CD14-positive monocyte (primary cell): ENCODE data around the gene PIAS1. TPM values are rescaled to one million over a fixed set of nuclear protein-coding genes. Genes with fewer than 3 reads are reported as not detected.

Source experiments
- DNase-seq, 3 donors: peaks; one replicate each; pipeline ENCODE4 v3.0.0-alpha.2; 2011 to 2022
- H2AFZ ChIP-seq: 2 replicates; pipeline ENCODE4 v1.6.0; 2012; ENCODE audit warnings: mild to moderate bottlenecking, low read depth, low read length, inconsistent platforms; ENCODE audit not compliant: insufficient read depth, poor library complexity, severe bottlenecking
- H3K27ac ChIP-seq, 2 donors: 1 replicate in 1 of 2; 2 replicates in 1 of 2; pipeline ENCODE4 v1.5.1; 2012 to 2013; ENCODE audit warnings: low read length in 2 of 2, control low read depth in 1 of 2, inconsistent platforms in 1 of 2, low read depth in 1 of 2, mild to moderate bottlenecking in 1 of 2
- H3K27me3 ChIP-seq, 2 donors: one replicate each; pipeline versions ENCODE4 v1.6.0 to v1.6.1; 2011 to 2013; ENCODE audit warnings: low read length in 2 of 2; ENCODE audit not compliant: control insufficient read depth in 2 of 2, insufficient read depth in 2 of 2
- H3K36me3 ChIP-seq, 2 donors: replicated peaks in 1 of 2; 1 replicate in 1 of 2; 2 replicates in 1 of 2; pipeline versions ENCODE4 v1.5.1 to v1.6.1; 2012 to 2013; ENCODE audit warnings: low read length in 2 of 2, control low read depth in 1 of 2, inconsistent platforms in 1 of 2, mild to moderate bottlenecking in 1 of 2; ENCODE audit not compliant: insufficient read depth in 2 of 2, control insufficient read depth in 1 of 2
- H3K4me1 ChIP-seq, 2 donors: 1 replicate in 1 of 2; 2 replicates in 1 of 2; pipeline versions ENCODE4 v1.5.1 to v1.6.1; 2012 to 2013; ENCODE audit warnings: low read length in 2 of 2, control low read depth in 1 of 2, inconsistent platforms in 1 of 2, mild to moderate bottlenecking in 1 of 2, moderate library complexity in 1 of 2; ENCODE audit not compliant: insufficient read depth in 2 of 2, control insufficient read depth in 1 of 2
- H3K4me2 ChIP-seq: replicated peaks from 2 replicates; pipeline ENCODE3; 2012; ENCODE audit warnings: low read length, moderate library complexity, mild to moderate bottlenecking; ENCODE audit not compliant: poor library complexity, severe bottlenecking; ENCODE audit errors: extremely low read depth
- H3K4me3 ChIP-seq, 3 experiments: fragments of 200-600 bp in 1 of 3; sonication (generic) in 1 of 3; replicated peaks in 1 of 3; 1 replicate in 2 of 3; 2 replicates in 1 of 3; pipeline ENCODE4 v1.5.1; 2011 to 2013; ENCODE audit warnings: low read length in 3 of 3, mild to moderate bottlenecking in 3 of 3, control low read depth in 2 of 3, low read depth in 2 of 3, inconsistent platforms in 1 of 3, moderate library complexity in 1 of 3
- H3K79me2 ChIP-seq: 2 replicates; pipeline ENCODE4 v1.6.0; 2012; ENCODE audit warnings: mild to moderate bottlenecking, control low read depth, inconsistent platforms, low read length, moderate library complexity; ENCODE audit not compliant: insufficient read depth
- H3K9ac ChIP-seq: 2 replicates; pipeline ENCODE4 v1.6.0; 2017; ENCODE audit warnings: low read length, mild to moderate bottlenecking; ENCODE audit not compliant: insufficient read depth, poor library complexity, severe bottlenecking
- H3K9me3 ChIP-seq, 2 donors: replicated peaks in 1 of 2; 1 replicate in 1 of 2; 2 replicates in 1 of 2; pipeline versions ENCODE4 v1.5.1 to v1.6.1; 2012 to 2013; ENCODE audit warnings: low read length in 2 of 2, control low read depth in 1 of 2; ENCODE audit not compliant: control insufficient read depth in 1 of 2, insufficient read depth in 1 of 2
- H4K20me1 ChIP-seq: 2 replicates; pipeline ENCODE4 v1.6.0; 2012; ENCODE audit warnings: mild to moderate bottlenecking, low read length, control low read depth, moderate library complexity; ENCODE audit not compliant: insufficient read depth
- H3K27ac Mint-ChIP-seq, 7 donors: one replicate each; pipeline ENCODE4 v1.8.0; 2020; ENCODE audit warnings: mild to moderate bottlenecking in 7 of 7, mixed read lengths in 7 of 7, moderate library complexity in 6 of 7, inconsistent platforms in 2 of 7
- H3K27me3 Mint-ChIP-seq, 3 donors: one replicate each; pipeline ENCODE4 v1.8.0; 2021 to 2022; ENCODE audit warnings: low read depth in 3 of 3, mild to moderate bottlenecking in 3 of 3, mixed read lengths in 3 of 3, moderate library complexity in 3 of 3, inconsistent platforms in 1 of 3
- H3K36me3 Mint-ChIP-seq, 2 donors: one replicate each; pipeline ENCODE4 v1.8.0; 2020; ENCODE audit warnings: mixed read lengths in 2 of 2, inconsistent platforms in 1 of 2, mild to moderate bottlenecking in 1 of 2
- H3K4me1 Mint-ChIP-seq: one replicate; pipeline ENCODE4 v1.8.0; 2020; ENCODE audit warnings: mild to moderate bottlenecking, mixed read lengths
- H3K4me3 Mint-ChIP-seq, 2 donors: one replicate each; pipeline ENCODE4 v1.8.0; 2020; ENCODE audit warnings: mild to moderate bottlenecking in 2 of 2, mixed read lengths in 2 of 2, moderate library complexity in 1 of 2
- H3K9me3 Mint-ChIP-seq, 7 donors: one replicate each; pipeline ENCODE4 v1.8.0; 2020 to 2022; ENCODE audit warnings: mixed read lengths in 7 of 7, mild to moderate bottlenecking in 6 of 7, moderate library complexity in 6 of 7, inconsistent platforms in 2 of 7
- CTCF ChIP-seq: fragments of 200-600 bp; IDR thresholded peaks from one replicate; pipeline ENCODE4 v1.8.0; 2022; ENCODE audit warnings: antibody characterized with exemption, mild to moderate bottlenecking
- WGBS: methylation state at CpG from one replicate; pipeline ENCODE4 v1.1.5; 2013; ENCODE audit warnings: missing lambda C conversion rate; ENCODE audit not compliant: insufficient coverage; 5-methylcytosine and 5-hydroxymethylcytosine counted together
- intact Hi-C, 2 donors: fragments of 100-400 bp; cut with micrococcal nuclease; formaldehyde crosslinking; loops; one replicate each; pipeline versions ENCODE4 v1.15.0 to v1.15.1; 2023
- polyA plus RNA-seq, 3 donors: library from polyadenylated mRNA; depleted of rRNA in 1 of 3; unstranded in 2 of 3; stranded (reverse) in 1 of 3; fragments of 300-500 nt in 2 of 3; fragments of >200 nt in 1 of 3; fragmentation: Illumina TruSeq in 2 of 3; gene quantifications; 1 replicate in 2 of 3; 2 replicates in 1 of 3; pipeline ENCODE4 v1.2.3, GENCODE V29; 2012 to 2021

The PIAS1 gene
- polyA plus RNA-seq, 3 donors: 47.3 to 109 (median 89.8) TPM

- H2AFZ ChIP-seq: no peak overlapping the region
- H4K20me1 ChIP-seq: no peaks in the 10 kb centered on the region
- intact Hi-C loops: no loop called here
- no peaks in the 10 kb centered on the region for H3K9me3 Mint-ChIP-seq
- no peak overlapping the region for H3K27ac Mint-ChIP-seq
- no peak for DNase-seq
- H3K9me3 ChIP-seq: no peaks in the 10 kb centered on the region
- no peak overlapping the region for H3K4me2 ChIP-seq
- no peaks in the 10 kb centered on the region for H3K27me3 ChIP-seq
- peaks cover 37% of the 10 kb centered on the region for H3K4me1 Mint-ChIP-seq
- H3K79me2 ChIP-seq: no peaks in the 10 kb centered on the region
- no peak overlapping the region for H3K9ac ChIP-seq
- H3K36me3 ChIP-seq: no peaks in the 10 kb centered on the region
- H3K27ac ChIP-seq: no peak overlapping the region
- peaks cover 0 to 3% (median 3%) of the 10 kb centered on the region in 3 donors for H3K27me3 Mint-ChIP-seq
- H3K4me3 ChIP-seq: no peak overlapping the region
- H3K4me3 Mint-ChIP-seq: no peak overlapping the region
- no peaks in the 10 kb centered on the region for H3K36me3 Mint-ChIP-seq
- TF ChIP-seq CTCF: no peak
- H3K4me1 ChIP-seq: peaks cover 30 to 32% of the 10 kb centered on the region in 2 donors
Measured at GRCh38 chr15:68029959-68030358, 24.2 kb upstream of the PIAS1 start.

- Mint-ChIP-seq H3K9me3 (peaks cover 0 to 3% (median 0%) of the 10 kb centered on the region in 7 donors), H3K27ac (peak overlapping the region in 6 of 7 donors; percentile 33 to 90 (median 66)), H3K36me3 (no peaks in the 10 kb centered on the region), H3K4me3 (peak overlapping the region; percentile 60 to 80), H3K4me1 (peaks cover 38% of the 10 kb centered on the region), H3K27me3 (peaks cover 0 to 5% (median 3%) of the 10 kb centered on the region in 3 donors)
- Histone ChIP-seq H3K36me3 (no peaks in the 10 kb centered on the region), H3K9me3 (no peaks in the 10 kb centered on the region), H4K20me1 (no peaks in the 10 kb centered on the region), H3K79me2 (no peaks in the 10 kb centered on the region), H2AFZ (peak overlapping the region; percentile 75), H3K4me2 (peak overlapping the region; percentile 75), H3K9ac (peak overlapping the region; percentile 15), H3K4me3 (peak overlapping the region in 2 of 3 experiments; percentile 21 to 66), H3K27me3 (no peaks in the 10 kb centered on the region), H3K4me1 (peaks cover 30 to 32% of the 10 kb centered on the region in 2 donors), H3K27ac (peak overlapping the region in 1 of 2 donors; percentile 66)
- WGBS: no CpG with 5 or more reads among the region's 2 CpGs
- intact Hi-C loops: no loop called here
- TF ChIP-seq CTCF: no peak
- peak; percentile 44 to 69 (median 64) for DNase-seq
Measured at GRCh38 chr15:68031404-68031803, 22.7 kb upstream of the PIAS1 start.
